Glomerular visceral epithelial cell (primary cell): ENCODE data around the gene IGFBP2.

Experiments
- DNase-seq: peaks from one replicate; pipeline ENCODE4 v3.0.0-alpha.2; 2016; ENCODE audit errors: extremely low spot score

Gene IGFBP2

GRCh38 chr2:216632952-216633615, at the start of gene IGFBP2:
TSS of gene IGFBP2 (plus strand) at chr2:216633420. CDS start at chr2:216633524, 104 bp downstream.
- DNase-seq: peak; percentile 25

DNA sequence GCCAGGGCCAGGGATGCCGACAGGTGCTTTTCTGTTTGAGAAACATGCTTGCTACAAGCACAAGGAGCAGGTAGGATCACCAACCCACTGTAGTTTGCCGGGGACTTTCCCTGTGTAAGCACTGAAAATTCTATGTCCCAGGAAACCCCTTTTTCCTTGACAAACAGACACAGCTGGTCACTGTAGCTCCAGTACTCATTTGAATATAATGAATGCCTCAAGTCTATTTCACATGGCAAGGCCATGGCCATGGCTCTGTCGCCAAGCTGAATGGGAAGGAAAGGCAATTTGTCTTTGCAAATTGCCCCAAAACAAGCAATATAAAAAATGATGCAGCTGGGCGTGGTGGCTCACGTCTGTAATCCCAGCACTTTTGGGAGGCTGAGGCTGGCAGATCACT, 49.6 kb upstream of the IGFBP2 start:
- no peak for DNase-seq

DNA sequence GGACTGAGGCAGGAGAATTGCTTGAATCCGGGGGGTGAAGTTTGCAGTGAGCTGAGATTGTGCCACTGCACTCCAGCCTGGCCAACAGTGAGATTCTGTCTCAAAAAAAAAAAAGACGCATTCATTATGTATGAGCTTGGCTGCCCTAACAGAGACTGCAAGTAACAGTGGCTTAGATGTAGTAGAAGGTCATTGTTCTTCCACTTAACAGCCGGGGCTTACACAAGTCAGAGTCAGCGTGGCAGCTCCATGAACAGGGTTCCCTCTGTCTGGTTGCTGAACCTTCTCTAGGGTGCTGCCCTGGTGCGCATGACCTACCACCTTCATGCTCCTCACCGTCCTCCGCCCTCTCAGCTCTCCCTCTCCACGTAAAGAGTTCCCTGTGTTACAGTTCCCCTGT, 49.1 kb upstream of the IGFBP2 start:
- no peak for DNase-seq

- no peak for DNase-seq
Observed at GRCh38 chr2:216585441-216585840, 47.8 kb upstream of the IGFBP2 start.

DNA sequence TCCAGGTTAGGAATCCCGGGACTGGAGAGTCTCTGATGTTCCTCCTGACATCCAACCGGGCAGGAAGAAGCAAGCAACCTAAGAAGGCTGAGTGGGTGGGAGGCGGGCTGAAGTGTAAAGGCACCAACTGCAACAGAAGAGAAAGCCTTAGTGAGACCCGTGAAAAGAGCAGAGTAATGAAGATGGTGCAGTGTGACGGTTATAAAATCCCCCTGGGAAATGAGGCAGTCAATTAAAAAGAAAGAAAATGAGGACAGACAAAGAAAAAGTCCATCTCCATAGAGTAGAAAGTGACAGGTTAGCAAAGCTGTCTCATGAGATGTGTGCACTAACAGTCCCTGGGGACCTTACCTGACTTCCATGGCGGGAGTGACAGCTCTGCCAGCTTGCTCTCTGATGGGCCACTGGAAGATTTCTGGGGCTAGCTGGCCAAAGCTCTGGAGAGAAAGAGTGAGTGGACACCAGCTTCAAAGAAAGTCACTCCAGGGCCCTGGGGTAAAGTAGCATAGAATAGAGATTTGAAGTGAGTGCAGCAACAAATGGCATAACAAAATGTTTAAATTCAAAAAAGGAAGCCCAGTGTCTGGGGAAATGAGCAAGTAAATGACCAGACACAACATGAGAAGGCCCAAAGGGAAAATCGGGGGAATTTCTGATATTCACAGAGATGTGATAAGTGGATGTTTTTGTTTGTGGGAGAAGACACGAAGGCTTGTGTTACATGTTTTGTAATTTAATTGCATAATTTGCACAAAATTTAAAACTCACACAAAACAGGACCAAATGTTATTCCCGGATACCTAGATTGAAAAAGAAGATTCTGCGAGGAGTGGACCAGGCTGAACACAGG, 44.1 kb upstream of the IGFBP2 start:
- DNase-seq: no peak

- DNase-seq: no peak
Observed at GRCh38 chr2:216589791-216590190, 43.4 kb upstream of the IGFBP2 start.

- DNase-seq: no peak
Observed at GRCh38 chr2:216590780-216591179, 42.4 kb upstream of the IGFBP2 start.

DNA sequence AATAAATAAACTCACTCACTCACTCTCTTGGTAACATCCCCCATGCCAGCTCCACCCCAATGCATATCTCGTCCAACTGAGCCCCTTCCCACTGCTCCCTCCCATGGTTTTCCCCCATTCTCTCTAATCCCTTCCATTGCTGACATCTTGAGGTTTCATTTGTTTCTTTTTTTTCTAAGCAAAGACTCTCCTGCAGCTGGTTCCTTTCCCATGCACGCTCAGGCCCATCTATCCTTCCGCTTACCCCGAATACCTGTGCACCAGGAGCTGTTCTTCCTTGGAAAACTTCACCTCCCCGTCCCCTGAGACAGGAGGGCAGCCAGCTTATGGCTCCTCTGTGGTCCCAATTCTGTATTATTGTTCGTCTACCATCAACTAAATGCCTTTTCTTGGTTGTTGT, 41.7 kb upstream of the IGFBP2 start:
- DNase-seq: no peak

GRCh38 chr2:216594081-216594480, 39.1 kb upstream of the IGFBP2 start:
- no peak for DNase-seq

DNA sequence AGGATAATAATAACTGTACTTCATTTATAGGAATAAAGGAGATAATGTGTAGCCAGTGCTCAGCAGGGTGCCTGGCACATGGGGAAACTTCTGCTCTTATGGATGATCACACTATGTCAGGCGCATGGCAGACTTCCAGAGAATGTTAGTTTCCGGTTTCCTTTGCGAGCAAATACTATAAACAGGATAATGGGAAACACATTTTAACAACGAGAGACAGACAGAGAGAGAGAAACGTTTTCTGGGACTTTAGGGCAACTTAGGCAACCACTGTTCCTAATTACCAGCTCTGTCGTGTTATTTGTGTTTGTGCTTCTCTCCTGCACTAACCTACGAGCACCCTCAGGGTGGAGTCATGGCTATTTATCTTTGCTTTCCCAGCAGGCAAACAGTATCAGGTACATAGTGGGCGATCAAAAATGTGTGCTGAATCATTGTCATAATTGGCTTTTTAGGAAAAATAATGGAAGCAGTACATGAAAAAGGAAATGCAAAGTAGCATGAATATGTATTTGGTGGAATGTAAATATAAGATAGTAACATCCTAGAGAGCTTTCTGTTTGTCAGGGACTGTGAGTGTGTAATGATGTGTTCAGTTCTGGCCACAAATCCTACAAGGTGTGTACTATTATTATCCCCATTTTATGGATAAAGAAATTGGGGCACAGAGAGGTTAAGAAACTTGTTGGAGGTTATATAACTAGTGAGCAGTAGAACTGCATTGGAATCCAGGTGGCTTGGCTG, 36.8 kb upstream of the IGFBP2 start:
- no peak for DNase-seq

- no peak for DNase-seq
Observed at GRCh38 chr2:216596980-216597509, 36.2 kb upstream of the IGFBP2 start.

DNA sequence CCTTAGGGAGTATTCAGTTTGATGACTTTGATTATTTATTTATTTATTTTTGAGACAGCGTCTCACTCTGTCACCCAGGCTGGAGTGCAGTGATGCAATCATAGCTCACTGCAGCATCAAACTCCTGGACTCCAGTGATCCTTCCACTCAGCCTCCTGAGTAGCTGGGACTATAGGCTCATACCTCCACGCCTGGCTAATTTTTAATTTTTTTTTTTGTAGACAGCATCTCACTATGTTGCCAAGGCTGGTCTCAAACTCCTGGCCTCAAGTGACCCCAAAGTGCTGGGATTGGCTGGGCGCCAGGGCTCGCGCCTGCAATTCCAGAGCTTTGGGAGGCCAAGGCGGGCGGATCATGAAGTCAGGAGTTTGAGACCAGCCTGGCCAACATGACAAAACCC, 35.4 kb upstream of the IGFBP2 start:
- peak; percentile 38 for DNase-seq

GRCh38 chr2:216601632-216602409, 31.4 kb upstream of the IGFBP2 start:
- DNase-seq: no peak

- no peak for DNase-seq
Observed at GRCh38 chr2:216603010-216603883, 30.0 kb upstream of the IGFBP2 start.

- no peak for DNase-seq
Observed at GRCh38 chr2:216603884-216604245, 29.4 kb upstream of the IGFBP2 start.

DNA sequence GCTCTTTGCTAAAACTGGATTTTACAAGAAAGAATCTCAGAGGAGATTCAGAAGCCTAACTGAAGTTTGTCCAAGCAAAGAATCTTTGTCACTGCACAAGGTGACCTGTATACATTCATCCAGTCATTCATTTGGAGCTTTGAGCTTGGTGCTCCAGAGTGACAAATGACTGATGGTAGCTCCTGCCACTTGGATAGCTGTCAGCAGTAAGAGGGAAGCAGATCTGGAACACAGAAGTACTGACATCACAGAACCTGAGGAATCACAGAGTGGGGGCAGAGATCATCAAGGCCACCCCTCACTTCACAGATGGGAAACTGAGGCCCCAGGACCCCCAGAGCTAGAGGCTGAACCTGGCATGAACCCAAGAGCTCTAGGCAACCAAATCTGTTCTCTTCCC, 28.8 kb upstream of the IGFBP2 start:
- no peak for DNase-seq

DNA sequence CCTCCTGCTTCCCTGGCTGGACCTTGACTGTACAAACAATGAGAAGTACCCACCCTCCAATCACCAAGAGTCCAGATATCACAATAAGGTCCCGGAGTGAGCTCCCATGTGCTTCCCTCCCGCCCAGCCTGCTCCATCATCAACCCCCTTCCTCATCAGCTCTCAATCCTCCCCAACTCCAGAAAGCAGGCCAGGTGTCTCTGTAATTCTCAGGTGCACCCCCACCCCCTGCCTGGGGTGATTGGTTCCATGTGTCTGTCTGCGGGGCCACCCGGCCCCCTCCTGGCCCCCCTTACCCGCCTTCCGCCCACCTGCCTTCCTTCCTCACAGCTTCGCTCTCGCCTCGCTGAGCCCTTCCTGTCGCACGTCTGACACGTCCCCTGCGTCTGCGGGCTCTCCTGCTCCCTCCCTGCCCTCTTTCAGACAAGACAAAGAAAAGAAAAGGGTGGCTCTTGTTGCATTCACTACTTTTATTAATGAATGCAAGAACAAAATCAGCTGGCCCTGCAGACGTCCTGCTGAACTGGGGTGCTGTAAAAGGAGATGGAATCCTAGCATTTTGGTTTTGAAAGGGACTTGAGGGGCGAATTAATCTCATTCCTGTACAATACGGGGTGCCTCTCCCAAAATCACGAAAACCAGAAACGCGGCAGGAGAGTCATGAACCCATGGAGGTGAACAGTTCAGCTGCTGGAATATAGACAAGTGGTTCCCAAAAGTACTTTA, 26.5 kb upstream of the IGFBP2 start:
- DNase-seq: no peak

DNA sequence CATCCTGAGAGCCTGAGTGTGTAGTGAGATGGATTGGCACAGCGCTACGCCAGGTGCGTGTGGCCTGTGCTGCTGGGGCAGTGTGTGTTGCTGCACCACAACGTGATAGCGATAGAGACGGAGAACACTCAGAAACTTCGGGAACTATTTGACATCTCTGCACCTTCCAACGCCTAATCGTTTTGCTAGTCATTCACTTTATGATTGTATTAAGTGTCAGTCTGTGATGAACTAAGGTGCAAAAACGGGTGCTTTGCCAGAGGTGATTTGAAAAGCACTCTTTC, 26.0 kb upstream of the IGFBP2 start:
- DNase-seq: no peak

- no peak for DNase-seq
Observed at GRCh38 chr2:216608525-216608924, 24.7 kb upstream of the IGFBP2 start.
